Stimulated activated naive CD8-positive, alpha-beta T cell treated with anti-CD3 and anti-CD28 coated beads, Interleukin-15, Interleukin-2, amounts not matched to agents 100 ng/mL and 50 ng/mL, for 24 hours (primary cell): ENCODE measurements around the gene FIG4.
"Not testable (repeated sequence)": the region's sequence is repeated elsewhere in the genome, so short reads cannot be mapped to it uniquely, and the experiment has no call there.

Source experiments
- H3K27ac Mint-ChIP-seq: one replicate; pipeline ENCODE4 v1.8.0; 2021; ENCODE audit warnings: mild to moderate bottlenecking, mixed read lengths
- H3K27me3 Mint-ChIP-seq: one replicate; pipeline ENCODE4 v1.8.0; 2021; ENCODE audit warnings: mixed read lengths
- H3K36me3 Mint-ChIP-seq: one replicate; pipeline ENCODE4 v1.8.0; 2021; ENCODE audit warnings: low read depth, mixed read lengths
- H3K4me1 Mint-ChIP-seq: one replicate; pipeline ENCODE4 v1.8.0; 2021; ENCODE audit warnings: low read depth, mixed read lengths
- H3K4me3 Mint-ChIP-seq: one replicate; pipeline ENCODE4 v1.8.0; 2021; ENCODE audit warnings: mild to moderate bottlenecking, mixed read lengths
- H3K9me3 Mint-ChIP-seq: one replicate; pipeline ENCODE4 v1.8.0; 2021; ENCODE audit warnings: mixed read lengths

FIG4 gene

GRCh38 chr6:109687271-109687761 is 3.8 kb upstream of the FIG4 start:
- Mint-ChIP-seq H3K27me3 (no peaks in the 10 kb centered on the region), H3K4me1 (peaks cover 34% of the 10 kb centered on the region), H3K4me3 (peak overlapping the region; percentile 27), H3K36me3 (no peaks in the 10 kb centered on the region), H3K27ac (peak overlapping the region; percentile 36), H3K9me3 (no peaks in the 10 kb centered on the region)

- peaks cover 43% of the 10 kb centered on the region for H3K4me1 Mint-ChIP-seq
These were observed 741 bp upstream of the FIG4 start for GRCh38 chr6:109690373-109690736.

GRCh38 chr6:109693111-109693510 is 2.0 kb downstream of the FIG4 start:
- Mint-ChIP-seq H3K9me3 (no peaks in the 10 kb centered on the region), H3K4me3 (no peak overlapping the region), H3K27ac (no peak overlapping the region), H3K4me1 (peaks cover 24% of the 10 kb centered on the region), H3K36me3 (peaks cover 13% of the 10 kb centered on the region), H3K27me3 (no peaks in the 10 kb centered on the region)

More at GRCh38 chr6:109690373-109690736, 741 bp upstream of the FIG4 start:
- Mint-ChIP-seq H3K9me3 (no peaks in the 10 kb centered on the region), H3K27me3 (no peaks in the 10 kb centered on the region), H3K36me3 (no peaks in the 10 kb centered on the region), H3K4me3 (peak overlapping the region; percentile 90), H3K27ac (peak overlapping the region; percentile 88)

GRCh38 chr6:109695468-109695867 is 4.4 kb downstream of the FIG4 start:
- Mint-ChIP-seq H3K4me1 (peaks cover 18% of the 10 kb centered on the region), H3K4me3 (no peak overlapping the region), H3K27ac (no peak overlapping the region), H3K9me3 (no peaks in the 10 kb centered on the region), H3K27me3 (no peaks in the 10 kb centered on the region), H3K36me3 (peaks cover 13% of the 10 kb centered on the region)

- Mint-ChIP-seq H3K9me3 (no peaks in the 10 kb centered on the region), H3K27me3 (no peaks in the 10 kb centered on the region), H3K27ac (no peak overlapping the region), H3K36me3 (peaks cover 13% of the 10 kb centered on the region), H3K4me1 (peaks cover 22% of the 10 kb centered on the region), H3K4me3 (no peak overlapping the region)
These were observed 5.3 kb downstream of the FIG4 start for GRCh38 chr6:109696355-109696754.

GRCh38 chr6:109701221-109701620 is 10.1 kb downstream of the FIG4 start:
- H3K27ac Mint-ChIP-seq, result no peak overlapping the region
- H3K36me3 Mint-ChIP-seq, result peaks cover 5% of the 10 kb centered on the region
- no peak overlapping the region for H3K4me3 Mint-ChIP-seq
- peaks cover 25% of the 10 kb centered on the region for H3K4me1 Mint-ChIP-seq
- H3K27me3 Mint-ChIP-seq, result no peaks in the 10 kb centered on the region
- no peaks in the 10 kb centered on the region for H3K9me3 Mint-ChIP-seq

GRCh38 chr6:109701774-109702173 is 10.7 kb downstream of the FIG4 start:
- Mint-ChIP-seq H3K27me3 (no peaks in the 10 kb centered on the region), H3K36me3 (no peaks in the 10 kb centered on the region), H3K4me3 (no peak overlapping the region), H3K27ac (no peak overlapping the region), H3K9me3 (no peaks in the 10 kb centered on the region), H3K4me1 (peaks cover 31% of the 10 kb centered on the region)

- H3K4me3 Mint-ChIP-seq, result no peak overlapping the region
- no peaks in the 10 kb centered on the region for H3K9me3 Mint-ChIP-seq
These were observed 11.7 kb downstream of the FIG4 start for GRCh38 chr6:109702791-109703190.

GRCh38 chr6:109705258-109705657 is 14.2 kb downstream of the FIG4 start:
- Mint-ChIP-seq H3K9me3 (peaks cover 11% of the 10 kb centered on the region), H3K27ac (no peak overlapping the region), H3K27me3 (no peaks in the 10 kb centered on the region), H3K4me3 (no peak overlapping the region), H3K36me3 (peaks cover 14% of the 10 kb centered on the region), H3K4me1 (peaks cover 36% of the 10 kb centered on the region)

More at GRCh38 chr6:109702791-109703190, 11.7 kb downstream of the FIG4 start:
- Mint-ChIP-seq H3K36me3 (no peaks in the 10 kb centered on the region), H3K27me3 (no peaks in the 10 kb centered on the region), H3K27ac (no peak overlapping the region), H3K4me1 (peaks cover 33% of the 10 kb centered on the region)

- H3K27ac Mint-ChIP-seq, result no peak overlapping the region
- peaks cover 30% of the 10 kb centered on the region for H3K4me1 Mint-ChIP-seq
- H3K36me3 Mint-ChIP-seq, result peaks cover 14% of the 10 kb centered on the region
- no peak overlapping the region for H3K4me3 Mint-ChIP-seq
- peaks cover 11% of the 10 kb centered on the region for H3K9me3 Mint-ChIP-seq
- H3K27me3 Mint-ChIP-seq, result no peaks in the 10 kb centered on the region
These were observed 15.4 kb downstream of the FIG4 start for GRCh38 chr6:109706513-109706912.

GRCh38 chr6:109708099-109708498 is 17.0 kb downstream of the FIG4 start:
- not testable (repeated sequence) for H3K27me3 Mint-ChIP-seq, H3K27ac Mint-ChIP-seq, H3K4me3 Mint-ChIP-seq
- Mint-ChIP-seq H3K36me3 (peaks cover 14% of the 10 kb centered on the region), H3K9me3 (peaks cover 11% of the 10 kb centered on the region), H3K4me1 (peaks cover 27% of the 10 kb centered on the region)

- H3K9me3 Mint-ChIP-seq, result peaks cover 11% of the 10 kb centered on the region
- peaks cover 14% of the 10 kb centered on the region for H3K36me3 Mint-ChIP-seq
- no peak overlapping the region for H3K4me3 Mint-ChIP-seq
- H3K27me3 Mint-ChIP-seq, result no peaks in the 10 kb centered on the region
- H3K27ac Mint-ChIP-seq, result no peak overlapping the region
- peaks cover 10% of the 10 kb centered on the region for H3K4me1 Mint-ChIP-seq
These were observed 22.0 kb downstream of the FIG4 start for GRCh38 chr6:109713097-109713496.

GRCh38 chr6:109714166-109714565 is 23.1 kb downstream of the FIG4 start:
- H3K4me1 Mint-ChIP-seq, result peaks cover 10% of the 10 kb centered on the region
- H3K36me3 Mint-ChIP-seq, result peaks cover 8% of the 10 kb centered on the region
- no peaks in the 10 kb centered on the region for H3K27me3 Mint-ChIP-seq
- no peak overlapping the region for H3K4me3 Mint-ChIP-seq
- H3K27ac Mint-ChIP-seq, result no peak overlapping the region
- peaks cover 7% of the 10 kb centered on the region for H3K9me3 Mint-ChIP-seq

- H3K36me3 Mint-ChIP-seq, result peaks cover 10% of the 10 kb centered on the region
- no peak overlapping the region for H3K4me3 Mint-ChIP-seq
- H3K27me3 Mint-ChIP-seq, result no peaks in the 10 kb centered on the region
- peaks cover 8% of the 10 kb centered on the region for H3K4me1 Mint-ChIP-seq
- H3K9me3 Mint-ChIP-seq, result peaks cover 4% of the 10 kb centered on the region
- no peak overlapping the region for H3K27ac Mint-ChIP-seq
These were observed 23.5 kb downstream of the FIG4 start for GRCh38 chr6:109714611-109715010.

GRCh38 chr6:109715616-109716015 is 24.5 kb downstream of the FIG4 start:
- Mint-ChIP-seq H3K4me1 (peaks cover 7% of the 10 kb centered on the region), H3K27me3 (no peaks in the 10 kb centered on the region), H3K36me3 (peaks cover 6% of the 10 kb centered on the region), H3K27ac (no peak overlapping the region), H3K9me3 (no peaks in the 10 kb centered on the region), H3K4me3 (no peak overlapping the region)

- Mint-ChIP-seq H3K4me1 (peaks cover 3% of the 10 kb centered on the region), H3K27me3 (no peaks in the 10 kb centered on the region), H3K4me3 (no peak overlapping the region), H3K9me3 (no peaks in the 10 kb centered on the region), H3K36me3 (peaks cover 14% of the 10 kb centered on the region), H3K27ac (no peak overlapping the region)
These were observed 26.9 kb downstream of the FIG4 start for GRCh38 chr6:109717971-109718370.
